GM23338 (cell line): ENCODE data around the gene NLGN1. TPM values are rescaled to one million over a fixed set of nuclear protein-coding genes. Genes with fewer than 3 reads are reported as not detected.

Experiments
- ATAC-seq: fragments of 200-7000 bp; cut with Tn5 transposase; 3 replicates; pipeline ENCODE4 v1.9.1; 2020
- DNase-seq: peaks from one replicate; pipeline ENCODE4 v3.0.0-alpha.2; 2015; ENCODE audit warnings: low spot score
- H2AFZ ChIP-seq: fragments of 200-600 bp; sonication (generic); 2 replicates; pipeline ENCODE4 v1.8.0; 2016; ENCODE audit warnings: antibody characterized with exemption, mild to moderate bottlenecking, moderate library complexity
- H3F3A ChIP-seq: fragments of 200-600 bp; sonication (generic); replicated peaks from 2 replicates; pipeline ENCODE4 v1.8.0; 2017; ENCODE audit warnings: antibody characterized with exemption, mixed run types, low read depth
- H3K27ac ChIP-seq: fragments of 200-600 bp; sonication (generic); 2 replicates; pipeline ENCODE4 v1.6.1; 2016; ENCODE audit warnings: low read depth
- H3K27me3 ChIP-seq: fragments of 200-600 bp; sonication (generic); 2 replicates; pipeline ENCODE4 v1.8.0; 2016; ENCODE audit warnings: mild to moderate bottlenecking, mixed run types, moderate library complexity; ENCODE audit not compliant: insufficient read depth
- H3K36me3 ChIP-seq: fragments of 200-600 bp; sonication (generic); 2 replicates; pipeline ENCODE4 v1.8.0; 2016; ENCODE audit warnings: mild to moderate bottlenecking; ENCODE audit not compliant: insufficient read depth
- H3K4me1 ChIP-seq: fragments of 200-600 bp; sonication (generic); 2 replicates; pipeline ENCODE4 v1.8.0; 2016; ENCODE audit warnings: mild to moderate bottlenecking, moderate library complexity; ENCODE audit not compliant: insufficient read depth
- H3K4me2 ChIP-seq: fragments of 200-600 bp; sonication (generic); 2 replicates; pipeline ENCODE4 v1.7.1; 2017; ENCODE audit warnings: mixed run types
- H3K4me3 ChIP-seq: fragments of 200-600 bp; sonication (generic); 2 replicates; pipeline ENCODE4 v1.6.1; 2016; ENCODE audit warnings: mixed run types
- H3K79me2 ChIP-seq: fragments of 200-600 bp; sonication (generic); replicated peaks from 2 replicates; pipeline ENCODE4 v1.8.0; 2017; ENCODE audit warnings: mild to moderate bottlenecking; ENCODE audit not compliant: insufficient read depth
- H3K9me2 ChIP-seq: fragments of 200-600 bp; sonication (generic); 2 replicates; pipeline ENCODE4 v1.8.0; 2017; ENCODE audit not compliant: insufficient read depth
- H4K20me1 ChIP-seq: fragments of 200-600 bp; sonication (generic); replicated peaks from 2 replicates; pipeline ENCODE4 v1.8.0; 2017; ENCODE audit warnings: mild to moderate bottlenecking; ENCODE audit not compliant: insufficient read depth
- H3K27ac Mint-ChIP-seq: 2 replicates; pipeline ENCODE4 v1.8.0; 2020; ENCODE audit warnings: inconsistent platforms, mild to moderate bottlenecking, moderate library complexity, mixed read lengths
- H3K27me3 Mint-ChIP-seq: 3 replicates; pipeline ENCODE4 v1.8.0; 2022; ENCODE audit warnings: low read depth, mild to moderate bottlenecking, moderate library complexity, mixed read lengths, inconsistent platforms; ENCODE audit not compliant: insufficient read depth, poor library complexity
- H3K36me3 Mint-ChIP-seq: 3 replicates; pipeline ENCODE4 v1.8.0; 2021; ENCODE audit warnings: low read depth, mild to moderate bottlenecking, inconsistent platforms, moderate library complexity, mixed read lengths
- H3K4me1 Mint-ChIP-seq: 3 replicates; pipeline ENCODE4 v1.8.0; 2020; ENCODE audit warnings: mild to moderate bottlenecking, inconsistent platforms, mixed read lengths
- H3K4me3 Mint-ChIP-seq: 3 replicates; pipeline ENCODE4 v1.8.0; 2021; ENCODE audit warnings: moderate library complexity, mild to moderate bottlenecking, inconsistent platforms, mixed read lengths
- H3K9me3 Mint-ChIP-seq: 3 replicates; pipeline ENCODE4 v1.8.0; 2020; ENCODE audit warnings: moderate library complexity, mild to moderate bottlenecking, inconsistent platforms, mixed read lengths
- ZNF331 ChIP-seq: fragments of 250-450 bp; sonication (Bioruptor Pico); IDR thresholded peaks from 2 replicates; pipeline ENCODE4 v1.5.0; 2020; ENCODE audit warnings: low read depth, mild to moderate bottlenecking, moderate library complexity
- polyA plus RNA-seq: library from polyadenylated mRNA; unstranded; fragments of >200 nt; fragmentation: Nextera tagmentation; extraction: Ambion mirVana; gene quantifications from 2 replicates; pipeline ENCODE4 v1.2.1, GENCODE V29; 2016
- total RNA-seq: library from RNA; depleted of rRNA; stranded (reverse); fragments of >200 nt; shearing (Covaris generic); gene quantifications from 2 replicates; pipeline ENCODE4 v1.2.3, GENCODE V29; 2014
- TF ChIP-seq, protein P1 (sequence below): fragments of 250-450 bp; sonication (Bioruptor Pico); IDR thresholded peaks from 2 replicates; pipeline ENCODE4 v1.5.0; 2020; ENCODE audit warnings: mild to moderate bottlenecking, moderate library complexity
- TF ChIP-seq, protein P2 (sequence below): IDR thresholded peaks from one replicate; pipeline ENCODE4 v1.6.1; 2018; ENCODE audit warnings: antibody characterized with exemption; ENCODE audit not compliant: unreplicated experiment
- TF ChIP-seq, protein P3 (sequence below), 2 experiments: fragments of 200-600 bp in 1 of 2; sonication (generic) in 1 of 2; conservative IDR thresholded peaks; 2 replicates each; pipeline versions ENCODE4 v1.5.1 to v1.6.1; 2016 to 2017; ENCODE audit warnings: antibody characterized with exemption in 2 of 2, low read depth in 2 of 2, mild to moderate bottlenecking in 2 of 2, moderate library complexity in 1 of 2
- TF ChIP-seq, protein P4 (sequence below): IDR thresholded peaks from 2 replicates; pipeline ENCODE4 v1.6.1; 2016; ENCODE audit warnings: antibody characterized with exemption

NLGN1 gene
- total and polyA plus RNA-seq, 2 experiments from 2014 or later: 6.5 to 18.6 TPM

DNA sequence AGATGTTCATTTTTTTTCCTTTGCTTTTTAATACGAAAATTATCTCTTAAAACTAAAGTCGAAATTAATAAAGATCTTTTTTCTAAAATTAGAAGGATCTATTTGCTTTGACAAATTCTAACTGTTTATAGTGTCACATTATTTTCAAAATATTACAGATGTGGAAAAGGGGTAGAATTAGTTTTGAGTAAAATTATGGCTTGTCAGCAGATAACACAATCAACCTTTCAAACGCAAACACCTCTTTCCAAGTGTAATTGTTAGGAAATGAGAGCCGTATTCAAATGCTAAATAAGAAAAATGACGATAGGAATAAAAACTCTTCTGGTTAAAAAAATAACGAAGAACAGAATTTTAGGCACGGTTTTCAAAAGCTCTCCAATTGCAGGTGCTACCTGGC is 704.7 kb downstream of the NLGN1 start (continued):
- TF ChIP-seq, protein P1, sequence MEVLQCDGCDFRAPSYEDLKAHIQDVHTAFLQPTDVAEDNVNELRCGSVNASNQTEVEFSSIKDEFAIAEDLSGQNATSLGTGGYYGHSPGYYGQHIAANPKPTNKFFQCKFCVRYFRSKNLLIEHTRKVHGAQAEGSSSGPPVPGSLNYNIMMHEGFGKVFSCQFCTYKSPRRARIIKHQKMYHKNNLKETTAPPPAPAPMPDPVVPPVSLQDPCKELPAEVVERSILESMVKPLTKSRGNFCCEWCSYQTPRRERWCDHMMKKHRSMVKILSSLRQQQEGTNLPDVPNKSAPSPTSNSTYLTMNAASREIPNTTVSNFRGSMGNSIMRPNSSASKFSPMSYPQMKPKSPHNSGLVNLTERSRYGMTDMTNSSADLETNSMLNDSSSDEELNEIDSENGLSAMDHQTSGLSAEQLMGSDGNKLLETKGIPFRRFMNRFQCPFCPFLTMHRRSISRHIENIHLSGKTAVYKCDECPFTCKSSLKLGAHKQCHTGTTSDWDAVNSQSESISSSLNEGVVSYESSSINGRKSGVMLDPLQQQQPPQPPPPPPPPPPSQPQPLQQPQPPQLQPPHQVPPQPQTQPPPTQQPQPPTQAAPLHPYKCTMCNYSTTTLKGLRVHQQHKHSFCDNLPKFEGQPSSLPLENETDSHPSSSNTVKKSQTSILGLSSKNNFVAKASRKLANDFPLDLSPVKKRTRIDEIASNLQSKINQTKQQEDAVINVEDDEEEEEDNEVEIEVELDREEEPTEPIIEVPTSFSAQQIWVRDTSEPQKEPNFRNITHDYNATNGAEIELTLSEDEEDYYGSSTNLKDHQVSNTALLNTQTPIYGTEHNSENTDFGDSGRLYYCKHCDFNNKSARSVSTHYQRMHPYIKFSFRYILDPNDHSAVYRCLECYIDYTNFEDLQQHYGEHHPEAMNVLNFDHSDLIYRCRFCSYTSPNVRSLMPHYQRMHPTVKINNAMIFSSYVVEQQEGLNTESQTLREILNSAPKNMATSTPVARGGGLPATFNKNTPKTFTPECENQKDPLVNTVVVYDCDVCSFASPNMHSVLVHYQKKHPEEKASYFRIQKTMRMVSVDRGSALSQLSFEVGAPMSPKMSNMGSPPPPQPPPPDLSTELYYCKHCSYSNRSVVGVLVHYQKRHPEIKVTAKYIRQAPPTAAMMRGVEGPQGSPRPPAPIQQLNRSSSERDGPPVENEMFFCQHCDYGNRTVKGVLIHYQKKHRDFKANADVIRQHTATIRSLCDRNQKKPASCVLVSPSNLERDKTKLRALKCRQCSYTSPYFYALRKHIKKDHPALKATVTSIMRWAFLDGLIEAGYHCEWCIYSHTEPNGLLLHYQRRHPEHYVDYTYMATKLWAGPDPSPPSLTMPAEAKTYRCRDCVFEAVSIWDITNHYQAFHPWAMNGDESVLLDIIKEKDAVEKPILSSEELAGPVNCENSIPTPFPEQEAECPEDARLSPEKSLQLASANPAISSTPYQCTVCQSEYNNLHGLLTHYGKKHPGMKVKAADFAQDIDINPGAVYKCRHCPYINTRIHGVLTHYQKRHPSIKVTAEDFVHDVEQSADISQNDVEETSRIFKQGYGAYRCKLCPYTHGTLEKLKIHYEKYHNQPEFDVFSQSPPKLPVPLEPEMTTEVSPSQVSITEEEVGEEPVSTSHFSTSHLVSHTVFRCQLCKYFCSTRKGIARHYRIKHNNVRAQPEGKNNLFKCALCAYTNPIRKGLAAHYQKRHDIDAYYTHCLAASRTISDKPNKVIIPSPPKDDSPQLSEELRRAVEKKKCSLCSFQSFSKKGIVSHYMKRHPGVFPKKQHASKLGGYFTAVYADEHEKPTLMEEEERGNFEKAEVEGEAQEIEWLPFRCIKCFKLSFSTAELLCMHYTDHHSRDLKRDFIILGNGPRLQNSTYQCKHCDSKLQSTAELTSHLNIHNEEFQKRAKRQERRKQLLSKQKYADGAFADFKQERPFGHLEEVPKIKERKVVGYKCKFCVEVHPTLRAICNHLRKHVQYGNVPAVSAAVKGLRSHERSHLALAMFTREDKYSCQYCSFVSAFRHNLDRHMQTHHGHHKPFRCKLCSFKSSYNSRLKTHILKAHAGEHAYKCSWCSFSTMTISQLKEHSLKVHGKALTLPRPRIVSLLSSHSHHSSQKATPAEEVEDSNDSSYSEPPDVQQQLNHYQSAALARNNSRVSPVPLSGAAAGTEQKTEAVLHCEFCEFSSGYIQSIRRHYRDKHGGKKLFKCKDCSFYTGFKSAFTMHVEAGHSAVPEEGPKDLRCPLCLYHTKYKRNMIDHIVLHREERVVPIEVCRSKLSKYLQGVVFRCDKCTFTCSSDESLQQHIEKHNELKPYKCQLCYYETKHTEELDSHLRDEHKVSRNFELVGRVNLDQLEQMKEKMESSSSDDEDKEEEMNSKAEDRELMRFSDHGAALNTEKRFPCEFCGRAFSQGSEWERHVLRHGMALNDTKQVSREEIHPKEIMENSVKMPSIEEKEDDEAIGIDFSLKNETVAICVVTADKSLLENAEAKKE (CRISPR knock-in tag): no peak

DNA sequence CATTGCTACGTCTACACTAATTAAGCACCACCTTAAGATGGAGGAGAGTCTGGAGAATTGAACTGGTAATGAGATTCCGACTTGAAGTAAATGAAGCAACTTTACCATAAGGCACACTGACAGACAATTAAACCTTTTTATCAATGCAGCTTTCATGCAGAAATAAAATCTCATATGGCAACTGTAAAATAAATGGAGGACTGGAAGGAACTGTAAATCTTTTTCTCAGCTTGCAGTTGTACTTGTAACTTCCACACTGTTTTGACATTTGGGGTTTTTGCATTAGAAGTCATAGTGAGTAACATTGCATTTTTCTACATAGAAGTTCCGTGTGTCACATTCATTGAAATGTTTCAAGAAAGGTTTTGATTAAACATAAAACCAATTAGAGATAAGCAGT is 705.3 kb downstream of the NLGN1 start:
- Histone ChIP-seq H3K4me3 (no peak overlapping the region), H3F3A (no peaks in the 10 kb centered on the region), H2AFZ (no peak overlapping the region), H3K27ac (no peak overlapping the region), H3K79me2 (no peaks in the 10 kb centered on the region), H3K27me3 (no peaks in the 10 kb centered on the region), H4K20me1 (no peaks in the 10 kb centered on the region), H3K9me2 (no peaks in the 10 kb centered on the region), H3K4me1 (peaks cover 20% of the 10 kb centered on the region), H3K4me2 (peak overlapping the region; percentile 24; the same call in 1 of the 2 replicates), H3K36me3 (no peaks in the 10 kb centered on the region)
- H3K9me3 Mint-ChIP-seq: no peaks in the 10 kb centered on the region
- TF ChIP-seq, protein P2, sequence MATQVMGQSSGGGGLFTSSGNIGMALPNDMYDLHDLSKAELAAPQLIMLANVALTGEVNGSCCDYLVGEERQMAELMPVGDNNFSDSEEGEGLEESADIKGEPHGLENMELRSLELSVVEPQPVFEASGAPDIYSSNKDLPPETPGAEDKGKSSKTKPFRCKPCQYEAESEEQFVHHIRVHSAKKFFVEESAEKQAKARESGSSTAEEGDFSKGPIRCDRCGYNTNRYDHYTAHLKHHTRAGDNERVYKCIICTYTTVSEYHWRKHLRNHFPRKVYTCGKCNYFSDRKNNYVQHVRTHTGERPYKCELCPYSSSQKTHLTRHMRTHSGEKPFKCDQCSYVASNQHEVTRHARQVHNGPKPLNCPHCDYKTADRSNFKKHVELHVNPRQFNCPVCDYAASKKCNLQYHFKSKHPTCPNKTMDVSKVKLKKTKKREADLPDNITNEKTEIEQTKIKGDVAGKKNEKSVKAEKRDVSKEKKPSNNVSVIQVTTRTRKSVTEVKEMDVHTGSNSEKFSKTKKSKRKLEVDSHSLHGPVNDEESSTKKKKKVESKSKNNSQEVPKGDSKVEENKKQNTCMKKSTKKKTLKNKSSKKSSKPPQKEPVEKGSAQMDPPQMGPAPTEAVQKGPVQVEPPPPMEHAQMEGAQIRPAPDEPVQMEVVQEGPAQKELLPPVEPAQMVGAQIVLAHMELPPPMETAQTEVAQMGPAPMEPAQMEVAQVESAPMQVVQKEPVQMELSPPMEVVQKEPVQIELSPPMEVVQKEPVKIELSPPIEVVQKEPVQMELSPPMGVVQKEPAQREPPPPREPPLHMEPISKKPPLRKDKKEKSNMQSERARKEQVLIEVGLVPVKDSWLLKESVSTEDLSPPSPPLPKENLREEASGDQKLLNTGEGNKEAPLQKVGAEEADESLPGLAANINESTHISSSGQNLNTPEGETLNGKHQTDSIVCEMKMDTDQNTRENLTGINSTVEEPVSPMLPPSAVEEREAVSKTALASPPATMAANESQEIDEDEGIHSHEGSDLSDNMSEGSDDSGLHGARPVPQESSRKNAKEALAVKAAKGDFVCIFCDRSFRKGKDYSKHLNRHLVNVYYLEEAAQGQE: no peak
- TF ChIP-seq, protein P3, sequence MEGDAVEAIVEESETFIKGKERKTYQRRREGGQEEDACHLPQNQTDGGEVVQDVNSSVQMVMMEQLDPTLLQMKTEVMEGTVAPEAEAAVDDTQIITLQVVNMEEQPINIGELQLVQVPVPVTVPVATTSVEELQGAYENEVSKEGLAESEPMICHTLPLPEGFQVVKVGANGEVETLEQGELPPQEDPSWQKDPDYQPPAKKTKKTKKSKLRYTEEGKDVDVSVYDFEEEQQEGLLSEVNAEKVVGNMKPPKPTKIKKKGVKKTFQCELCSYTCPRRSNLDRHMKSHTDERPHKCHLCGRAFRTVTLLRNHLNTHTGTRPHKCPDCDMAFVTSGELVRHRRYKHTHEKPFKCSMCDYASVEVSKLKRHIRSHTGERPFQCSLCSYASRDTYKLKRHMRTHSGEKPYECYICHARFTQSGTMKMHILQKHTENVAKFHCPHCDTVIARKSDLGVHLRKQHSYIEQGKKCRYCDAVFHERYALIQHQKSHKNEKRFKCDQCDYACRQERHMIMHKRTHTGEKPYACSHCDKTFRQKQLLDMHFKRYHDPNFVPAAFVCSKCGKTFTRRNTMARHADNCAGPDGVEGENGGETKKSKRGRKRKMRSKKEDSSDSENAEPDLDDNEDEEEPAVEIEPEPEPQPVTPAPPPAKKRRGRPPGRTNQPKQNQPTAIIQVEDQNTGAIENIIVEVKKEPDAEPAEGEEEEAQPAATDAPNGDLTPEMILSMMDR (conservative IDR thresholded peaks at IDR 0.05; ENCODE audit: low read depth in 2 of 2): no peak
- TF ChIP-seq, protein P4, sequence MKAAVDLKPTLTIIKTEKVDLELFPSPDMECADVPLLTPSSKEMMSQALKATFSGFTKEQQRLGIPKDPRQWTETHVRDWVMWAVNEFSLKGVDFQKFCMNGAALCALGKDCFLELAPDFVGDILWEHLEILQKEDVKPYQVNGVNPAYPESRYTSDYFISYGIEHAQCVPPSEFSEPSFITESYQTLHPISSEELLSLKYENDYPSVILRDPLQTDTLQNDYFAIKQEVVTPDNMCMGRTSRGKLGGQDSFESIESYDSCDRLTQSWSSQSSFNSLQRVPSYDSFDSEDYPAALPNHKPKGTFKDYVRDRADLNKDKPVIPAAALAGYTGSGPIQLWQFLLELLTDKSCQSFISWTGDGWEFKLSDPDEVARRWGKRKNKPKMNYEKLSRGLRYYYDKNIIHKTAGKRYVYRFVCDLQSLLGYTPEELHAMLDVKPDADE: no peak
- no peak for TF ChIP-seq ZNF331 (CRISPR knock-in tag)
- H3K36me3 Mint-ChIP-seq: no peaks in the 10 kb centered on the region
- peaks cover 27% of the 10 kb centered on the region for H3K4me1 Mint-ChIP-seq
- no peak for DNase-seq
- no peaks in the 10 kb centered on the region for H3K27me3 Mint-ChIP-seq
- H3K27ac Mint-ChIP-seq: peak overlapping the region; percentile 5; the same call in 1 of the 2 replicates
- ATAC-seq: no peak
- no peak overlapping the region for H3K4me3 Mint-ChIP-seq
